ENCODE data around the gene ZNF511. TPM values are rescaled to one million over a fixed set of nuclear protein-coding genes. Genes with fewer than 3 reads are reported as not detected.

ZNF511 gene
- total and polyA plus RNA-seq, 7 donors: 43.2 to 64.2 (median 48.9) TPM

DNA sequence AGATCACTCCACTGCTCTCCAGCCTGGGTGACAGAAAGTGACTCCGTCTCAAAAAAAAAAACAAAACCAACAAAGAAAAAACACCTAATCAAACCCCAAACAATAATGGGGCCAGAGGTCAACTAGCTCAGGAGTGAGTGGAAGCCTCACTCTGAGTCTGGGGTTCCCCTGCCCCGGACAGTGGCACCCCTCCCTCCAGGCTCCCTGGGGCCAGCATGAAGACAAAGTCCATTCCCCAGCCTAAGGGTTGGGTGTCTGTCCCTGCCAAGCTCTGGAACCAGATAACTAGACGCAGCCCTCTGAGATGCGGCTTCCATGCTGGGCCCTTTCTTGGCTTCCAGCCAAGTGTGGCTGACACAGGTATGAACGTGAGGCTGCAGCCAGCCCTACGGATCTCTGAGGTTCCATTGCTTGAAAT is 50.8 kb downstream of the ZNF511 start:
- TF ChIP-seq, protein P1, sequence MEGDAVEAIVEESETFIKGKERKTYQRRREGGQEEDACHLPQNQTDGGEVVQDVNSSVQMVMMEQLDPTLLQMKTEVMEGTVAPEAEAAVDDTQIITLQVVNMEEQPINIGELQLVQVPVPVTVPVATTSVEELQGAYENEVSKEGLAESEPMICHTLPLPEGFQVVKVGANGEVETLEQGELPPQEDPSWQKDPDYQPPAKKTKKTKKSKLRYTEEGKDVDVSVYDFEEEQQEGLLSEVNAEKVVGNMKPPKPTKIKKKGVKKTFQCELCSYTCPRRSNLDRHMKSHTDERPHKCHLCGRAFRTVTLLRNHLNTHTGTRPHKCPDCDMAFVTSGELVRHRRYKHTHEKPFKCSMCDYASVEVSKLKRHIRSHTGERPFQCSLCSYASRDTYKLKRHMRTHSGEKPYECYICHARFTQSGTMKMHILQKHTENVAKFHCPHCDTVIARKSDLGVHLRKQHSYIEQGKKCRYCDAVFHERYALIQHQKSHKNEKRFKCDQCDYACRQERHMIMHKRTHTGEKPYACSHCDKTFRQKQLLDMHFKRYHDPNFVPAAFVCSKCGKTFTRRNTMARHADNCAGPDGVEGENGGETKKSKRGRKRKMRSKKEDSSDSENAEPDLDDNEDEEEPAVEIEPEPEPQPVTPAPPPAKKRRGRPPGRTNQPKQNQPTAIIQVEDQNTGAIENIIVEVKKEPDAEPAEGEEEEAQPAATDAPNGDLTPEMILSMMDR (IDR thresholded peaks at IDR 0.05): no peak
- Histone ChIP-seq H3K4me3 (no peak overlapping the region), H3K27ac (no peak overlapping the region), H3K36me3 (ENCODE audit: insufficient read depth in 1 of 2, low read depth in 1 of 2) (peaks cover 4 to 29% of the 10 kb centered on the region in 2 donors), H3K4me1 (peaks cover 4% of the 10 kb centered on the region), H3K27me3 (ENCODE audit: insufficient read depth in 3 of 3, low read length in 2 of 3) (peaks cover 0 to 8% (median 0%) of the 10 kb centered on the region in 3 donors), H3K9me3 (no peaks in the 10 kb centered on the region)
- DNase-seq (peak in 1 of 2 donors; percentile 28), ATAC-seq (no peak)
- WGBS, 3 donors: 54 to 68% (median 65%) methylated on average over 6 of the region's 6 CpGs
- intact Hi-C loops (cut with DNase I): no loop called here

DNA sequence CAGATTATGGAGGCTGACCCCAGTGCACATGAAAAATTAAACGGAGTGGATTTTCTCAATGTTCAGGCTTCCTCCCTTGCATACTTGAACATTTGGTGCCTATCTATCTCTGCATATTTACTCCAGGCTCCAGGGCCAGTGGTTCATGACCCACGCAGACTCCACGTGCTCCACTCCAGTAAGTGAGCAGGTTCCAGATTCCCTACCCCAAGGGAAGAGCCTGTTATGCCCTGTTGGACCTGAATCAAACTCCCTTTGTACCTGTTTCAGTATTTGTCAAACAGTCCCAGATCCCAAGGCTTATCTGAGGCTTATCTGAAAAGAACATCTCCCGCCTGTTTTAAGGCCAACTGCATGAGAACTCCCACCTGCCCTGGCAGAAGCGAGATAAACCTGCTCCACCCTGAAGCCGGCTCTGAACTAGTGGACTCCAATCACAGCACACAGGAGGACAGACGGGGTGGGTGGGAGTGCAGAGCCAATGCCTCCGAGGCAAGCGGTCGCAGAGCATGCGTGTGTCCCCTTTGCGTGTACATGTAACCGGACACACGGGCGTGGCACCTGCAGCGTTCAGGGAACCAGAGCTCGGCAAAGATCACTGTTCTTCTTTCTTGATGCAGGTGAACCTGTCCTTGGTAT is 51.4 kb downstream of the ZNF511 start:
- intact Hi-C loops (cut with DNase I): no loop called here
- ATAC-seq (no peak), DNase-seq (no peak)
- 80 to 84% (median 81%) methylated on average over 17 of the region's 17 CpGs for WGBS, 3 donors
- H3K4me1 ChIP-seq: peaks cover 4% of the 10 kb centered on the region
- peaks cover 4 to 34% of the 10 kb centered on the region in 2 donors for H3K36me3 ChIP-seq (ENCODE audit: insufficient read depth in 1 of 2, low read depth in 1 of 2)
- no peaks in the 10 kb centered on the region for H3K9me3 ChIP-seq
- peaks cover 0 to 8% (median 0%) of the 10 kb centered on the region in 3 donors for H3K27me3 ChIP-seq (ENCODE audit: insufficient read depth in 3 of 3, low read length in 2 of 3)
- TF ChIP-seq, protein P1 (IDR thresholded peaks at IDR 0.05): no peak
- no peak overlapping the region for H3K27ac ChIP-seq
- no peak overlapping the region for H3K4me3 ChIP-seq

DNA sequence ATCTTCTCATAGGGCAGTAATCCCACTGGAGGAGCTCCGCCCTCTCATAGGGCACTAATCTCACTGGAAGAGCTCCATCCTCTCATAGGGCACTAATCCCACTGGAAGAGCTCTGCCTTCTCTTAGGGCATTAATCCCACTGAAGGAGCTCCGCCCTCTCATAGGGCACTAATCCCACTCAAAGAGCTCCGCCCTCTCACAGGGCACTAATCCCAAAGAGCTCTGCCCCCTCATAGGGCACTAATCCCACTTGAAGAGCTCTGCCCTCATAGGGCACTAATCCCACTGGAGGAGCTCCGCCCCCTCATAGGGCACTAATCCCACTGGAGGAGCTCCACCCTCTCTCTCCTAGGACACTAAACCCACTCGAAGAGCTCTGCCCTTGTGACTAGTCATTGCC is 52.5 kb downstream of the ZNF511 start:
- 83 to 87% (median 87%) methylated on average over 5 of the region's 5 CpGs for WGBS, 3 donors
- TF ChIP-seq, protein P1 (IDR thresholded peaks at IDR 0.05): no peak
- ATAC-seq (no peak), DNase-seq (no peak)
- Histone ChIP-seq H3K9me3 (no peaks in the 10 kb centered on the region), H3K4me3 (no peak overlapping the region), H3K36me3 (ENCODE audit: insufficient read depth in 1 of 2, low read depth in 1 of 2) (peaks cover 4 to 45% of the 10 kb centered on the region in 2 donors), H3K4me1 (peaks cover 4% of the 10 kb centered on the region), H3K27ac (no peak overlapping the region), H3K27me3 (ENCODE audit: insufficient read depth in 3 of 3, low read length in 2 of 3) (no peaks in the 10 kb centered on the region)
- intact Hi-C loops (cut with DNase I): no loop called here

DNA sequence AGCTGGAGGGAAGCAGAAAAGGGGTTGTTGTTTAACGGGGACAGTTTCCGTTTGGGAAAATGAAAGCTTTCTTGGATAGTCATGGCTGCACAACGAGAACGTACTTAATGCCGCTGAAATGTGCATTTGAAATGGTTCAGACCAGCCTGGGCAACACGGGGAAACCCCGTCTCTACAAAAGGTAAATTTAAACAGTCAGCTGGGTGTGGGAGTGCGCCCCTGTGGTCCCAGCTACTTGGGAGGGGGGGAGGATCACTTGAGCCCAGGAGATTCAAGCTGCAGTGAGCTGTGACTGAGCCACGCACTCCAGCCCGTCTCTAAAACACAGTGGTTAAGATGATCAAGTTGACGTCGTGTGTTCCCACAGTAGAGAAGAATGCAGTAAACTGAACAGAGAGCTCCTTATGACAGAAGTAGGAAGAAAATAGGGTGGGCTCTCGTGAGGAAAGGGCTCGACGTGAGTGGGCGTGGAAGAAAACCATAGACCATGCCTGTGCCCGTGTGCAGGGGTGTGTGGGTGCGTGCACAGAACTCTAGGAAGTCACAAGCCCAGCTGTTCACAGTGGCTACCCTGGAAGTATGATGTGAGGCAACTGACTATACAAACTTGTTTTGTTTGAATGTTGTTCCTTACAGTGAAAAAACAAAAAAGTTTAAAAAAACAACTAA is 53.2 kb downstream of the ZNF511 start:
- Histone ChIP-seq H3K27me3 (ENCODE audit: insufficient read depth in 3 of 3, low read length in 2 of 3) (no peaks in the 10 kb centered on the region), H3K36me3 (ENCODE audit: insufficient read depth in 1 of 2, low read depth in 1 of 2) (peaks cover 4 to 52% of the 10 kb centered on the region in 2 donors), H3K4me3 (no peak overlapping the region), H3K27ac (no peak overlapping the region), H3K9me3 (no peaks in the 10 kb centered on the region), H3K4me1 (no peaks in the 10 kb centered on the region)
- DNase-seq (no peak), ATAC-seq (no peak)
- intact Hi-C loops (cut with DNase I): no loop called here
- WGBS, 3 donors: 75 to 81% (median 76%) methylated on average over 18 of the region's 18 CpGs
- TF ChIP-seq, protein P1 (IDR thresholded peaks at IDR 0.05): no peak

Other genes starting within 250 kb of the ZNF511 start
- under 1 TPM in 3 of 4 donors, not detected in 1; 0.06 to 0.84 (median 0.44) TPM for gene ADGRA1, start 221.0 kb upstream of the ZNF511 start, total RNA-seq
- gene ADGRA1, start 221.0 kb upstream of the ZNF511 start, polyA plus RNA-seq: under 1 TPM in 2 of 3 donors, not detected in 1; 0.05 to 0.08 TPM
- gene KNDC1, start 148.7 kb upstream of the ZNF511 start, total RNA-seq: under 1 TPM in 1 of 4 donors, not detected in 3; 0.10 TPM
- under 1 TPM in 2 of 3 donors, not detected in 1; under 0.01 to 0.01 TPM for gene KNDC1, start 148.7 kb upstream of the ZNF511 start, polyA plus RNA-seq
- gene UTF1, start 78.7 kb upstream of the ZNF511 start, total RNA-seq: not detected
- not detected for gene UTF1, start 78.7 kb upstream of the ZNF511 start, polyA plus RNA-seq
- under 1 TPM; 0.21 to 0.32 (median 0.27) TPM for gene VENTX, start 71.1 kb upstream of the ZNF511 start, total RNA-seq
- gene VENTX, start 71.1 kb upstream of the ZNF511 start, polyA plus RNA-seq: under 1 TPM; 0.03 to 0.34 (median 0.13) TPM
- 1 to 10 TPM; 2.2 to 2.8 (median 2.5) TPM for gene ADAM8, start 32.0 kb upstream of the ZNF511 start, total RNA-seq
- gene ADAM8, start 32.0 kb upstream of the ZNF511 start, polyA plus RNA-seq: under 1 TPM; 0.21 to 0.94 (median 0.29) TPM
- 10 to 100 TPM; 31.0 to 53.2 (median 41.1) TPM for gene TUBGCP2, start within 50 bp of the ZNF511 start, total RNA-seq
- 10 to 100 TPM; 20.3 to 33.8 (median 25.1) TPM for gene TUBGCP2, start within 50 bp of the ZNF511 start, polyA plus RNA-seq
- gene CALY, start 28.0 kb downstream of the ZNF511 start, total RNA-seq: not detected
- gene CALY, start 28.0 kb downstream of the ZNF511 start, polyA plus RNA-seq: under 1 TPM in 1 of 3 donors, not detected in 2; 0.05 TPM
- not detected for gene PRAP1, start 38.5 kb downstream of the ZNF511 start, total RNA-seq
- gene PRAP1, start 38.5 kb downstream of the ZNF511 start, polyA plus RNA-seq: under 1 TPM in 2 of 3 donors, not detected in 1; 0.14 to 0.64 TPM
- 1 to 10 TPM; 3.0 to 6.7 (median 4.5) TPM for gene FUOM, start 49.1 kb downstream of the ZNF511 start, total RNA-seq
- 1 to 10 TPM; 5.4 to 9.1 (median 8.6) TPM for gene FUOM, start 49.1 kb downstream of the ZNF511 start, polyA plus RNA-seq
- 100 to 1,000 TPM in 3 of 4 donors, 10 to 100 TPM in 1; 83.2 to 151 (median 120) TPM for gene ECHS1, start 64.4 kb downstream of the ZNF511 start, total RNA-seq
- 100 to 1,000 TPM; 107 to 131 (median 123) TPM for gene ECHS1, start 64.4 kb downstream of the ZNF511 start, polyA plus RNA-seq
- 1 to 10 TPM; 3.1 to 5.2 (median 3.4) TPM for gene PAOX, start 70.3 kb downstream of the ZNF511 start, total RNA-seq
- gene PAOX, start 70.3 kb downstream of the ZNF511 start, polyA plus RNA-seq: 1 to 10 TPM; 2.4 to 4.1 (median 3.6) TPM
- 10 to 100 TPM; 22.7 to 37.7 (median 26.5) TPM for gene MTG1, start 85.2 kb downstream of the ZNF511 start, total RNA-seq
- 10 to 100 TPM; 31.5 to 67.1 (median 32.2) TPM for gene MTG1, start 85.2 kb downstream of the ZNF511 start, polyA plus RNA-seq
- gene SPRN, start 115.7 kb downstream of the ZNF511 start, total RNA-seq: not detected
- under 1 TPM; 0.08 to 0.22 (median 0.12) TPM for gene SPRN, start 115.7 kb downstream of the ZNF511 start, polyA plus RNA-seq
- gene SCART1, start 145.0 kb downstream of the ZNF511 start, total RNA-seq: 1 to 10 TPM in 2 of 4 donors, under 1 TPM in 2; 0.37 to 1.8 (median 0.94) TPM
- gene SCART1, start 145.0 kb downstream of the ZNF511 start, polyA plus RNA-seq: 1 to 10 TPM in 1 of 3 donors, under 1 TPM in 2; 0.08 to 1.1 (median 0.14) TPM
- gene CYP2E1, start 218.4 kb downstream of the ZNF511 start, total RNA-seq: 1 to 10 TPM in 3 of 4 donors, under 1 TPM in 1; 0.57 to 3.0 (median 1.8) TPM
- gene CYP2E1, start 218.4 kb downstream of the ZNF511 start, polyA plus RNA-seq: 1 to 10 TPM in 1 of 3 donors, under 1 TPM in 2; 0.25 to 1.3 (median 0.41) TPM